GM19455 (cell line): Measurements from ENCODE around the gene EIF5A2.

Experiments
- ATAC-seq: cut with Tn5 transposase; IDR thresholded peaks from one replicate; pipeline ENCODE4 v1.9.1; 2021; ENCODE audit not compliant: unreplicated experiment

The EIF5A2 gene

GRCh38 chr3:170862618-170863374 lies 45.6 kb downstream of the EIF5A2 start:
- no peak for ATAC-seq

DNA sequence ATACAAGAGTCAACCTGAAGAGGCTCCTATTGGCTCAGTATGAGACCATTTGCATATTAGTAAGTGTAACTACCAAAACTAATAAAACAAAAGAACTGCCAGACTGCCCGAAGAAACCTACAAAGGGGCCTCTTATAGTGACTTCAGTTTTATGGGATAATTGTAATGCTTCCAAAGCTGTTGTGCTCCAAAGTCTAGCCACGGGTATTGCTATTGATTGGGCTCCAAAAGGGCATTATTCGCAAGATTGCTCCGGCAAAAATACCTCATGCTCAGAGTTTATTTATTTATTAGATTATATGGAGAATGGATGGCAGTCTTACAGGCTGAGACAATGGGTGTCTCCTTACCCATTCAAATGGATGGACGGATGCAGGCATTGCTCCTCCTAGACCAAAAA lies 49.8 kb downstream of the EIF5A2 start:
- ATAC-seq, result no peak

DNA sequence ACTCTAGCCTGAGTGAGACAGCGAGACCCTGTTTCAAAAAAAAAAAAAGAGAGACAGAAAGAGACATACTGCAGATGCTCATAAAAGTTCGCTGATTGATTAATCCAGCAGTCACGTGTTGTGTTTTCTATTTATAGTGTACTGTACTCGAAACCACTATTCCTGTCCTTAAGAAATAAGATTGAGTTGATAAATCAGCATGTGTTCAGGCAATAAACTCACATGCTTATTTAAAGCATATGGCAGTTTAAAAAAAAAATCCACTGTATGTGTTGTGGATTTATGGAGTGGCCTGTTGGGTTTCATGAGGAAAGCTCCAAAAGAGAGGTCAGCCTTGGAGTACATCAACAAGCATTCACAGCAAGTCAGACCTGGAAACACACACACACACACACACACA lies 56.1 kb downstream of the EIF5A2 start:
- ATAC-seq, result no peak

- no peak for ATAC-seq
Measured at GRCh38 chr3:170848292-170848917, 60.0 kb downstream of the EIF5A2 start.

GRCh38 chr3:170844377-170844776 lies 64.1 kb downstream of the EIF5A2 start:
- ATAC-seq, result no peak

DNA sequence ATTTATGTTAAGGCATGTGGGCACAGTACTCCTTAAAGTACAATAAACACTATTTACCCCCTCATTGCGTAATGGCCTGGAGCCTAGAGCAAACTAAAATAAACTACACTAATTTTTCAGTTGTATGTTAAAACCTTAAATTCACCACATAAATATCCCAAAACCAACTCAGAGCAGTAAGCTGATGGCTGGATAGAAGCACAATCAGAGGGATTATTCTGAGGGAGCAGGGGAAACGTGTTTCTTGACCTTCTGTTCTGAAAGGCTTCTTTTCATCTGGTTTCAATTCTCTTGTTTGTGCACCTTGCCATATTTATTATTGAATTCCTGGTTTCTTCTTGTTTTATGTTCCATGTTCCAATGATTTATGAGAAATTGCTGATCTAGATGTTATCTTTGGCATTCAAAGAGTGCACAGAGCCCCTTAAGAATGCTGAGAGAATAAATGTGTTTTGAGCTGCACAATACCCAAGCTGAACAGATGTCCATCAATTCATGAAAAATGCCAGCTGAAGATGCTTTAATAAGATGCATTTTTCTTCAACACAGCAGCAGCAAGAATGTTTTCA lies 68.1 kb downstream of the EIF5A2 start:
- ATAC-seq, result no peak

- ATAC-seq, result no peak
Measured at GRCh38 chr3:170839518-170840100, 68.8 kb downstream of the EIF5A2 start.
